Parathyroid adenoma (tissue), 2 donors: Measurements from ENCODE around the gene KCTD17.

Source experiments
- H2AFZ ChIP-seq: fragments of 300-600 bp; sonication (generic); one replicate; pipeline ENCODE4 v1.7.0; 2017; ENCODE audit warnings: antibody characterized with exemption, mild to moderate bottlenecking
- H3K27ac ChIP-seq: fragments of 300-600 bp; sonication (generic); one replicate; pipeline ENCODE4 v1.7.0; 2017
- H3K27me3 ChIP-seq: fragments of 300-600 bp; sonication (generic); one replicate; pipeline ENCODE4 v1.7.0; 2017; ENCODE audit warnings: low read length; ENCODE audit not compliant: control insufficient read depth, insufficient read depth
- H3K36me3 ChIP-seq: fragments of 300-600 bp; sonication (generic); one replicate; pipeline ENCODE4 v1.7.0; 2017; ENCODE audit warnings: low read length; ENCODE audit not compliant: control insufficient read depth, insufficient read depth
- H3K4me1 ChIP-seq: fragments of 300-600 bp; sonication (generic); one replicate; pipeline ENCODE4 v1.7.0; 2017; ENCODE audit warnings: control low read depth
- H3K4me2 ChIP-seq: fragments of 300-600 bp; sonication (generic); one replicate; pipeline ENCODE4 v1.7.0; 2017; ENCODE audit warnings: low read length
- H3K4me3 ChIP-seq: fragments of 300-600 bp; sonication (generic); one replicate; pipeline ENCODE4 v1.7.0; 2017; ENCODE audit warnings: low read depth, low read length
- H3K79me2 ChIP-seq: fragments of 300-600 bp; sonication (generic); one replicate; pipeline ENCODE4 v1.7.0; 2017; ENCODE audit warnings: control low read depth
- H3K9ac ChIP-seq: fragments of 300-600 bp; sonication (generic); one replicate; pipeline ENCODE4 v1.7.0; 2017; ENCODE audit warnings: mild to moderate bottlenecking
- H3K9me3 ChIP-seq: fragments of 300-600 bp; sonication (generic); one replicate; pipeline ENCODE4 v1.7.0; 2017; ENCODE audit warnings: low read length; ENCODE audit not compliant: control insufficient read depth
- CTCF ChIP-seq: fragments of 300-600 bp; sonication (generic); IDR thresholded peaks from one replicate; pipeline ENCODE4 v1.7.0; 2017; ENCODE audit warnings: antibody characterized with exemption, mild to moderate bottlenecking
- donor health status: primary hyperparathyroidism.

The KCTD17 gene

DNA sequence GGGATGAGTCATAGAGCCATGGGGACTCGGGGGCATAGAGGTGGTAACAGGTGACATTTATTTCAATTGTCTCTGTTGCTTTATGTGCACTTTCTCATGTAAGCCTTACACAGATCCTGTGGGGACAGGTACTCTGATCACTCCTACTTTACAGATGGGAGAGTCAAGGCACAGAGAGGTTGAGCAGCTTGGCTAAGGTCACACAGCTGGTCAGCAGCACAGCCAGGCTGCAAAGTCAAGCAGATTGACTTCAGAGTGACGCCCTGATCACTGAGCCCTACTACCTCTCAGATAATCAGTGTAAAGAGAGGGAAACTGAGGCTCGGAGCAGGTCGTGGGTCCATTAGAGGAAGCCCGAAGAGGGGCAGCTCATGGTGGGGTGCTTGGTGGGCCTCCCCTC, 54.4 kb downstream of the KCTD17 start:
- no peaks in the 10 kb centered on the region for H3K9me3 ChIP-seq
- H3K79me2 ChIP-seq, result no peaks in the 10 kb centered on the region
- H3K4me1 ChIP-seq, result no peaks in the 10 kb centered on the region
- H3K4me3 ChIP-seq, result no peak overlapping the region
- no peak overlapping the region for H3K27ac ChIP-seq
- no peak overlapping the region for H3K4me2 ChIP-seq
- no peak overlapping the region for H2AFZ ChIP-seq
- H3K36me3 ChIP-seq, result no peaks in the 10 kb centered on the region
- TF ChIP-seq CTCF, result no peak
- no peaks in the 10 kb centered on the region for H3K27me3 ChIP-seq
- H3K9ac ChIP-seq, result no peak overlapping the region

DNA sequence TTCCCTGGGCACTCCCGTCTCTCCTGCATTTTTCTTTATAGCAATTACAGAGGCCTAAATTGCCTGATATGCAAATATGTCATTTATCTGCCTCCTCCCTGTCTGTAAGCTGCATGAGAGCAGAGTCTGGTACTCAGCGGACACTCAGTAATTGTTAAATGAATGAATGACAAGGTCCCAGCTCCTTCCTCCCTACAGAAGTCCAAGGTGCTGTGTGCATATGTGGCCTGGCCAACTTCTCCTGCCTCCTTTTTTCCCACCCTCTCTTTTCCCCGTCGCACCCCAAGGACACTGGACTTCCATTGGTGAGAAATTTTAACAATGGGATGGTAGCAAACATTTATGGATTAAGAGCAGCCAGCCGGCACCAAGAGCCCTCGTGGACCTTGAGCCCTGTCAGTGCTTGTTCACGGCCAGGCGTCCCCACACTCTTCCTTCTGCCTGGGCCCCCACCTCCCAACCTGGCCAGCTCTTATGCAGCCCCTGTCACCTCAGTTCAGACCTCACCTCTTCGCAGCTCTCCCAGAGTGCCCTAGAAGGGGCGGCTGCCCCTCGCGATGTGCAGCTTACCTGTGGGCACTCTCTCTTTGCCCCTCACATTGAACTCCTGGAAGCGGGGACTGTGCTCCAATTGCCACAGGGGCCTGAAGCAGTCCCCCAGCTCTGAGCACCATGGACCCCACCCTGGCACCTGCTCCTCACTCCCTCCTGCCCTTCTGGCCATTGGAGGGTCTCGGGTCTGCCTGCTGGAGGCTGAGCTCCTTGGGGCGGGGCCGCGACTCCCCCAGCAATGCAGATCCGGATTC, 56.5 kb downstream of the KCTD17 start:
- H3K4me1 ChIP-seq, result no peaks in the 10 kb centered on the region
- no peak overlapping the region for H2AFZ ChIP-seq
- H3K9me3 ChIP-seq, result no peaks in the 10 kb centered on the region
- TF ChIP-seq CTCF, result no peak
- H3K36me3 ChIP-seq, result no peaks in the 10 kb centered on the region
- H3K27ac ChIP-seq, result no peak overlapping the region
- no peak overlapping the region for H3K4me3 ChIP-seq
- H3K27me3 ChIP-seq, result no peaks in the 10 kb centered on the region
- no peak overlapping the region for H3K9ac ChIP-seq
- H3K79me2 ChIP-seq, result no peaks in the 10 kb centered on the region
- no peak overlapping the region for H3K4me2 ChIP-seq

GRCh38 chr22:37109242-37109917, 57.8 kb downstream of the KCTD17 start, which contains the start of gene TMPRSS6:
TMPRSS6 (minus strand) TSS chr22:37109713; CDS start chr22:37103417, 6,296 bp downstream.
- Histone ChIP-seq H3K27ac (no peak within 1 kb of the TSS), H3K4me3 (no peak within 1 kb of the TSS), H3K9me3 (no peaks in the 10 kb centered on the region), H3K36me3 (no peaks in the 10 kb centered on the region), H3K4me1 (no peaks in the 10 kb centered on the region), H3K9ac (no peak within 1 kb of the TSS), H3K79me2 (no peaks in the 10 kb centered on the region), H3K4me2 (no peak within 1 kb of the TSS), H3K27me3 (no peaks in the 10 kb centered on the region), H2AFZ (no peak within 1 kb of the TSS)
- no peak for TF ChIP-seq CTCF

DNA sequence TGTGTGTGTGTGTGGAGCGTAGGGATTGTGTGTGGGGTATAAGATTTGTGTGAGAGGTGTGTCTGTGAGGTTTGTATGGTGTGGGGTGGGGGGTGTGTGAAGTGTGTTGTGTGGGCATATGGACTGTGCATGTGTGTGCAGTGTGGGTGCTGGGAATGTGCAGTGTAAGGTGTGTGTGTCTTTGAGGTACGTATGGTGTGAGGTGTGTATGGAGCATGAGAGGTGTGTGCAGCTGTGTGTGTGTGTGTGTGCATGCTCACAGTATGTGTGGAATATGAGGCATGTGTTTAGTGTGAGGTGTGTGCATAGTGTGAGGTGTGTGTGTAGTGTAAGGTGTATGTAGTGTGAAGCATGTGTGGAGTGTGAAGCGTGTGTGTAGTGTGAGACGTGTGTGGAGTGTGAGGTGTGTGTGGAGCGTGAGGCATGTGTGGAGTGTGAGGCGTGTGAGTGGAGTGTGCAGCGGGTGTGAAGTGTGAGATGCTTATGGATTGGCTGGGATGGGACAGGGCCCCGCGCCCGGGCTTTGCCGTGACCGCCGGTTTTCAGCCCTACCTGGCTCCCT, 59.7 kb downstream of the KCTD17 start:
- Histone ChIP-seq H3K4me1 (no peaks in the 10 kb centered on the region), H3K4me3 (no peak overlapping the region), H3K36me3 (no peaks in the 10 kb centered on the region), H3K79me2 (no peaks in the 10 kb centered on the region), H2AFZ (no peak overlapping the region), H3K9me3 (no peaks in the 10 kb centered on the region), H3K27me3 (no peaks in the 10 kb centered on the region), H3K9ac (no peak overlapping the region), H3K4me2 (no peak overlapping the region), H3K27ac (no peak overlapping the region)
- TF ChIP-seq CTCF, result no peak
